H9 (cell line): ENCODE data around the gene KCND1. TPM values are rescaled to one million over a fixed set of nuclear protein-coding genes. Genes with fewer than 3 reads are reported as not detected.

ENCODE experiments used
- DNase-seq: peaks from one replicate; pipeline ENCODE4 v3.0.0-alpha.2; 2017
- H2AFZ ChIP-seq: one replicate; pipeline ENCODE4 v1.6.1; 2013; ENCODE audit warnings: mild to moderate bottlenecking, low read length, control low read depth, moderate library complexity
- H2AK5ac ChIP-seq: 2 replicates; pipeline ENCODE4 v1.6.1; 2013; ENCODE audit warnings: low read length, control low read depth, mixed read lengths; ENCODE audit not compliant: insufficient read length
- H2BK120ac ChIP-seq: one replicate; pipeline ENCODE4 v1.6.1; 2013; ENCODE audit warnings: low read depth, mild to moderate bottlenecking, low read length, control low read depth, inconsistent platforms; ENCODE audit not compliant: poor library complexity, severe bottlenecking
- H2BK12ac ChIP-seq: 2 replicates; pipeline ENCODE4 v1.6.1; 2013; ENCODE audit warnings: low read length, control low read depth, mixed read lengths, low read depth; ENCODE audit not compliant: insufficient read length
- H2BK15ac ChIP-seq: 2 replicates; pipeline ENCODE4 v1.6.1; 2013; ENCODE audit warnings: low read depth, low read length, control low read depth
- H2BK20ac ChIP-seq: one replicate; pipeline ENCODE4 v1.6.1; 2013; ENCODE audit warnings: low read depth, mild to moderate bottlenecking, low read length, control low read depth, inconsistent platforms; ENCODE audit not compliant: poor library complexity, severe bottlenecking
- H2BK5ac ChIP-seq: 2 replicates; pipeline ENCODE4 v1.6.1; 2013; ENCODE audit warnings: low read length, control low read depth, mixed read lengths; ENCODE audit not compliant: insufficient read length
- H3K14ac ChIP-seq: 2 replicates; pipeline ENCODE4 v1.6.1; 2013; ENCODE audit warnings: low read length, control low read depth; ENCODE audit not compliant: insufficient read depth
- H3K18ac ChIP-seq: 2 replicates; pipeline ENCODE4 v1.6.1; 2013; ENCODE audit warnings: low read depth, mild to moderate bottlenecking, mixed read lengths, low read length, control low read depth; ENCODE audit not compliant: insufficient read length
- H3K23ac ChIP-seq: 2 replicates; pipeline ENCODE4 v1.6.1; 2013; ENCODE audit warnings: low read length, control low read depth, mixed read lengths, low read depth; ENCODE audit not compliant: insufficient read length
- H3K23me2 ChIP-seq: 2 replicates; pipeline ENCODE4 v1.6.1; 2013; ENCODE audit warnings: low read depth, mild to moderate bottlenecking, mixed read lengths, low read length, control low read depth; ENCODE audit not compliant: insufficient read length, poor library complexity, severe bottlenecking
- H3K27ac ChIP-seq: 2 replicates; pipeline ENCODE4 v1.5.1; 2013; ENCODE audit warnings: low read length, control low read depth, mixed read lengths, low read depth; ENCODE audit not compliant: insufficient read length
- H3K27me3 ChIP-seq: 2 replicates; pipeline ENCODE4 v1.6.1; 2013; ENCODE audit warnings: low read length, control low read depth, inconsistent platforms; ENCODE audit not compliant: insufficient read depth
- H3K4ac ChIP-seq: 2 replicates; pipeline ENCODE4 v1.6.1; 2013; ENCODE audit warnings: low read depth, mild to moderate bottlenecking, control low read depth, inconsistent platforms, low read length, moderate library complexity
- H3K4me1 ChIP-seq: 2 replicates; pipeline ENCODE4 v1.6.1; 2013; ENCODE audit warnings: low read length, control low read depth, inconsistent platforms; ENCODE audit not compliant: insufficient read depth
- H3K4me2 ChIP-seq: 2 replicates; pipeline ENCODE4 v1.6.1; 2013; ENCODE audit warnings: low read length, control low read depth, mixed read lengths; ENCODE audit not compliant: insufficient read length, insufficient read depth
- H3K56ac ChIP-seq: 2 replicates; pipeline ENCODE4 v1.6.1; 2013; ENCODE audit warnings: low read depth, mild to moderate bottlenecking, mixed read lengths, low read length, control low read depth; ENCODE audit not compliant: insufficient read length
- H3K79me1 ChIP-seq: 2 replicates; pipeline ENCODE4 v1.6.1; 2013; ENCODE audit warnings: low read depth, mild to moderate bottlenecking, moderate library complexity, low read length, control low read depth, inconsistent platforms; ENCODE audit not compliant: insufficient read depth, poor library complexity, severe bottlenecking
- H3K79me2 ChIP-seq: 2 replicates; pipeline ENCODE4 v1.6.1; 2013; ENCODE audit warnings: low read length, control low read depth, inconsistent platforms; ENCODE audit not compliant: insufficient read depth
- H3K9ac ChIP-seq: 2 replicates; pipeline ENCODE4 v1.6.1; 2013; ENCODE audit warnings: low read length, control low read depth, mixed read lengths; ENCODE audit not compliant: insufficient read length; ENCODE audit errors: extremely low read depth
- H3K9me3 ChIP-seq: one replicate; pipeline ENCODE4 v1.6.1; 2013; ENCODE audit warnings: low read depth, low read length, inconsistent platforms; ENCODE audit not compliant: control insufficient read depth
- H3T11ph ChIP-seq: one replicate; pipeline ENCODE4 v1.6.1; 2013; ENCODE audit warnings: mild to moderate bottlenecking, low read length, control low read depth, inconsistent platforms
- H4K20me1 ChIP-seq: one replicate; pipeline ENCODE4 v1.6.1; 2013; ENCODE audit not compliant: control insufficient read depth, insufficient read length, insufficient read depth
- H4K5ac ChIP-seq: 2 replicates; pipeline ENCODE4 v1.6.1; 2013; ENCODE audit warnings: low read depth, mild to moderate bottlenecking, mixed read lengths, low read length, control low read depth; ENCODE audit not compliant: insufficient read length
- H4K8ac ChIP-seq: replicated peaks from 2 replicates; pipeline ENCODE4 v1.6.1; 2013; ENCODE audit warnings: low read length, control low read depth, mixed read lengths, low read depth; ENCODE audit not compliant: insufficient read length
- H4K91ac ChIP-seq: 2 replicates; pipeline ENCODE4 v1.6.1; 2013; ENCODE audit warnings: low read depth, mild to moderate bottlenecking, moderate library complexity, mixed read lengths, low read length, control low read depth; ENCODE audit not compliant: insufficient read length
- H3K27ac Mint-ChIP-seq, 3 experiments: 2 replicates in 2 of 3; 3 replicates in 1 of 3; pipeline ENCODE4 v1.8.0; 2020 to 2021; ENCODE audit warnings: mixed read lengths in 3 of 3, mild to moderate bottlenecking in 1 of 3, moderate library complexity in 1 of 3
- H3K27me3 Mint-ChIP-seq: 2 replicates; pipeline ENCODE4 v1.8.0; 2021; ENCODE audit warnings: low read depth, mild to moderate bottlenecking, moderate library complexity, mixed read lengths
- H3K36me3 Mint-ChIP-seq, 3 experiments: 2 replicates in 2 of 3; 3 replicates in 1 of 3; pipeline ENCODE4 v1.8.0; 2020 to 2021; ENCODE audit warnings: low read depth in 3 of 3, mixed read lengths in 3 of 3; ENCODE audit not compliant: insufficient read depth in 1 of 3
- H3K4me1 Mint-ChIP-seq, 2 experiments: 2 replicates each; pipeline ENCODE4 v1.8.0; 2020; ENCODE audit warnings: mixed read lengths in 2 of 2
- H3K4me3 Mint-ChIP-seq, 2 experiments: 2 replicates in 1 of 2; 3 replicates in 1 of 2; pipeline ENCODE4 v1.8.0; 2020 to 2021; ENCODE audit warnings: mild to moderate bottlenecking in 2 of 2, mixed read lengths in 2 of 2, moderate library complexity in 1 of 2
- H3K9me3 Mint-ChIP-seq, 2 experiments: 2 replicates in 1 of 2; 3 replicates in 1 of 2; pipeline ENCODE4 v1.8.0; 2020; ENCODE audit warnings: mild to moderate bottlenecking in 2 of 2, mixed read lengths in 2 of 2, moderate library complexity in 1 of 2
- WGBS: extraction: QIAGEN DNeasy Blood & Tissue Kit; methylation state at CpG from one replicate; pipeline ENCODE4 v1.1.7; 2013; ENCODE audit warnings: missing lambda C conversion rate, low lambda C conversion rate, mixed read lengths; ENCODE audit not compliant: insufficient read length; ENCODE audit errors: extremely low coverage; 5-methylcytosine and 5-hydroxymethylcytosine counted together
- total RNA-seq: library from RNA; stranded (reverse); gene quantifications from 2 replicates; pipeline ENCODE4 v1.2.1, GENCODE V29; 2021
- TF ChIP-seq, protein P1 (sequence below): fragments of 200-600 bp; sonication (generic); conservative IDR thresholded peaks from 3 replicates; pipeline ENCODE4 v1.8.0; 2021; ENCODE audit warnings: antibody characterized with exemption, mild to moderate bottlenecking

Gene KCND1
- total RNA-seq, 1 experiment from 2014 or later, result 5.7 TPM

- no peak overlapping the region for H4K8ac ChIP-seq
- TF ChIP-seq, protein P1, sequence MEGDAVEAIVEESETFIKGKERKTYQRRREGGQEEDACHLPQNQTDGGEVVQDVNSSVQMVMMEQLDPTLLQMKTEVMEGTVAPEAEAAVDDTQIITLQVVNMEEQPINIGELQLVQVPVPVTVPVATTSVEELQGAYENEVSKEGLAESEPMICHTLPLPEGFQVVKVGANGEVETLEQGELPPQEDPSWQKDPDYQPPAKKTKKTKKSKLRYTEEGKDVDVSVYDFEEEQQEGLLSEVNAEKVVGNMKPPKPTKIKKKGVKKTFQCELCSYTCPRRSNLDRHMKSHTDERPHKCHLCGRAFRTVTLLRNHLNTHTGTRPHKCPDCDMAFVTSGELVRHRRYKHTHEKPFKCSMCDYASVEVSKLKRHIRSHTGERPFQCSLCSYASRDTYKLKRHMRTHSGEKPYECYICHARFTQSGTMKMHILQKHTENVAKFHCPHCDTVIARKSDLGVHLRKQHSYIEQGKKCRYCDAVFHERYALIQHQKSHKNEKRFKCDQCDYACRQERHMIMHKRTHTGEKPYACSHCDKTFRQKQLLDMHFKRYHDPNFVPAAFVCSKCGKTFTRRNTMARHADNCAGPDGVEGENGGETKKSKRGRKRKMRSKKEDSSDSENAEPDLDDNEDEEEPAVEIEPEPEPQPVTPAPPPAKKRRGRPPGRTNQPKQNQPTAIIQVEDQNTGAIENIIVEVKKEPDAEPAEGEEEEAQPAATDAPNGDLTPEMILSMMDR, result no peak
- WGBS, result no CpG with 5 or more reads among the region's 7 CpGs
- no peak overlapping the region for H2BK120ac ChIP-seq
- no peak overlapping the region for H3K18ac ChIP-seq
- H4K20me1 ChIP-seq, result no peaks in the 10 kb centered on the region
- H2BK15ac ChIP-seq, result no peak overlapping the region
- no peaks in the 10 kb centered on the region for H3K79me1 ChIP-seq
- H2BK5ac ChIP-seq, result no peak overlapping the region
- DNase-seq, result no peak
- no peak overlapping the region for H4K5ac ChIP-seq
- no peaks in the 10 kb centered on the region for H3K27me3 ChIP-seq
- H3K56ac ChIP-seq, result no peak overlapping the region
- no peak overlapping the region for H2AK5ac ChIP-seq
- no peak overlapping the region for H2AFZ ChIP-seq
- H3K23ac ChIP-seq, result no peak overlapping the region
- H4K91ac ChIP-seq, result no peak overlapping the region
- no peaks in the 10 kb centered on the region for H3K4me1 ChIP-seq
- H2BK20ac ChIP-seq, result no peak overlapping the region
- H3T11ph ChIP-seq, result no peak overlapping the region
- no peak overlapping the region for H3K9ac ChIP-seq
- Mint-ChIP-seq H3K36me3 (peaks cover 27 to 52% (median 41%) of the 10 kb centered on the region in 3 experiments), H3K27me3 (peaks cover 2% of the 10 kb centered on the region), H3K9me3 (peaks cover 71 to 82% of the 10 kb centered on the region in 2 experiments), H3K4me3 (no peak overlapping the region), H3K4me1 (peaks cover 8 to 9% of the 10 kb centered on the region in 2 experiments; a peak in 3 of 4 replicates), H3K27ac (no peak overlapping the region)
- no peak overlapping the region for H2BK12ac ChIP-seq
- H3K14ac ChIP-seq, result no peak overlapping the region
- H3K23me2 ChIP-seq, result peaks cover 10% of the 10 kb centered on the region
- no peaks in the 10 kb centered on the region for H3K79me2 ChIP-seq
- no peaks in the 10 kb centered on the region for H3K9me3 ChIP-seq
- no peak overlapping the region for H3K27ac ChIP-seq
- H3K4me2 ChIP-seq, result no peak overlapping the region
- H3K4ac ChIP-seq, result no peak overlapping the region
Observed at GRCh38 chrX:48975041-48975440, 3.4 kb upstream of the KCND1 start.
